GM18507 (cell line): ENCODE data around the gene PNPLA2.

Experiments
- DNase-seq: peaks from one replicate; pipeline ENCODE4 v3.0.0; 2011; ENCODE audit warnings: low read depth; ENCODE audit not compliant: insufficient read length; ENCODE audit errors: extremely low spot score
- FAIRE-seq: peaks from 2 replicates; lab custom pipeline; 2011; peaks lifted over from hg19 to GRCh38; lab: Jason Lieb, UNC

PNPLA2 gene

DNA sequence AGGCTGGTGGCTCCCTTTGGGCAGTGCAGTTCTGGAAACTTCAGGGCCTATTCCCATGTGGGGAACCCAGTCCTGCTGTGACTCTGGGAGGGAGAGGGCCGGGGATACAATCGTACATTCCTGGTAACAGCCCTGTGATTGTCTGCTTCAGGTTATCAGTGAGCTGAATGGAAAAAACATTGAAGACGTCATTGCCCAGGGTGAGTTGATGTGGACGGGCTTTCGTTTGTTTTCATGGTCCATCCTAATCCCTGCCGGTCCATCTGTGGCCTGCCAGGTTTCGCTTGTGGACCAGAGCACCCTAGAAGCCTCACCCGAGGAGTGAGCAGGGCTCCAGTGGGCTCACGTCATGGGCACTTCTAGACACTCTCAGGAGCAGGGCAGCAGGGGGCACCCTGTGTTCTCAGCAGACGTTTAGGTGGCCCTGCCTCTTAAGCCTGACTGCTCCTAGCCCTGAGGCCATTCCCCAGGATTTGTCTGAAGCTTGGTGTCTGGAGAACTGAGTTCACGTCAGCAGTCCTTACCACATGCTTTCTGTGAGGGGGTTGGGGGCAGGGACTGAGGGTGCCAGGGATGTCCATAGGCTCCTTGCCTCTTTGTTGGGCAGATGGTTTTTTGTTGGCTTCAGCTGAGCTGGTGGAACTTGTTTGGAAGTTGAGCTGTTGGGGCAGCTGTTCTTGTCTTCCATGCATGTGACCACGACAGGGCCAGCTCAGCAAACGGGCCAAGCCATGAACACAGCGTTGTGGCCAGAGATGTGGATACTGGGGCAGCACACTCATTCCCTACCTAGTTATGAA lies 7.1 kb upstream of the PNPLA2 start:
- DNase-seq (no peak), FAIRE-seq (no peak)

DNA sequence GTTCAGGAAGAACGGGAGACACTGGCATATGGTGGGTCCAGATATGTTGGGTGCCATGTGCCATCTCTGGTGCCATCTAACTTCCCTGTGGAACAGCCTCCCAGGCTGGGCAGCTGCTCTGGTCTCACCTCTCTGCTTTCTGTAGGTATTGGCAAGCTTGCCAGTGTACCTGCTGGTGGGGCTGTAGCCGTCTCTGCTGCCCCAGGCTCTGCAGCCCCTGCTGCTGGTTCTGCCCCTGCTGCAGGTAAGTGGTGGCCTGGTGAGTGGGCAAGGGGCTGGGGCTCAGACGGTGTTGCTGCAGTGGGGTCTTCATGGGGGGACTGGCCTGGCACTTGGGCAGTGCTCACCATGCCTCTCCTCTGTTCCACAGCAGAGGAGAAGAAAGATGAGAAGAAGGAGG lies 6.3 kb upstream of the PNPLA2 start:
- FAIRE-seq: no peak
- no peak for DNase-seq

DNA sequence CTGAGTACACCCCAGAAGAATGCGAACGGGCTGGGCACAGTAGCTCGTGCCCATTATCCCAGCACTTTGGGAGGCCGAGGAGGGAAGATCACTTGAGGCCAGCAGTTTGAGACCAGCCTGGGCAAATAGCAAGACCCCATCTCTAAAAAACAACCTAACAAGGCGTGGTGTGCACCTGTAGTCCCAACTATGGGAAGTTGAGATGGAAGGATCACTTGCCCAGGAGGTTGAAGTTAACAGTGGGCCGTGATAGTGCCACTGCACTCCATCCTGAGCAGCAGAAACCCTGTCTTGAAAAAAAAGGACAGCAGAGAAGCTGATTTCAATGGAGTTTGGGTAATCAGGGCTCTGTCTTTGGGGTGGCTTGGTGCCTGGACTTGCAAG lies 5.7 kb upstream of the PNPLA2 start:
- FAIRE-seq (no peak), DNase-seq (no peak)

DNA sequence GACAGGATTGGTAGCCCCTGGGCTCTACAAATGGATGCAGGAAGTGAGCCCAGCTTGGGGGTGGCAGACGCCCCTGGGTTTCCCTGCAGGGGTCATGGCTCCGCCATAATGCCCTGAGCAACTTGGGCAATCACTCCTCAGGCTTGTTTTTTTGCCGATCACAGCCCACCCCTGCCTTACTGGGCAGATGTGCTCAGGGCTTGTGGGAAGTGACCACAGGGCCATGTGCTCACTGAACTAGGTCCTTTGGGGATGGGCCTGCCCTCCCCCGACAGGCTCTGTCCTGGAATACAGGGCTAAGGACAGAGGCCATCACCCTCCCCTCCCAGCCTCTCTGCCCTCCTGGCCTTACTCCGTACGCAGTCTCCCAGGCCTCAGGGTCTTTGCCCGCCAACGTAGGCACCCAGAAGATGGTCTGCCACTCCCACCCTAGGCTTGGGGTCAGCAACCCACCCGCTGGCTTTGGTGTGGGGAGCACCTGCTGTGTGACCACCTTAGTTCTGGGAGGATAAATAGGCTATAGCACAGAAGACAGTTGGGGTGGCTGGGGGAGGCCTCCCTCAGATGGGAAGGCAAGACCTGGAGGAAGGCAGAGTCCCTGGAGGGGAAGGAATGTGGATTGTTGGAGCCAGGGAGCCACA lies 5.1 kb upstream of the PNPLA2 start:
- no peak for DNase-seq
- no peak for FAIRE-seq

DNA sequence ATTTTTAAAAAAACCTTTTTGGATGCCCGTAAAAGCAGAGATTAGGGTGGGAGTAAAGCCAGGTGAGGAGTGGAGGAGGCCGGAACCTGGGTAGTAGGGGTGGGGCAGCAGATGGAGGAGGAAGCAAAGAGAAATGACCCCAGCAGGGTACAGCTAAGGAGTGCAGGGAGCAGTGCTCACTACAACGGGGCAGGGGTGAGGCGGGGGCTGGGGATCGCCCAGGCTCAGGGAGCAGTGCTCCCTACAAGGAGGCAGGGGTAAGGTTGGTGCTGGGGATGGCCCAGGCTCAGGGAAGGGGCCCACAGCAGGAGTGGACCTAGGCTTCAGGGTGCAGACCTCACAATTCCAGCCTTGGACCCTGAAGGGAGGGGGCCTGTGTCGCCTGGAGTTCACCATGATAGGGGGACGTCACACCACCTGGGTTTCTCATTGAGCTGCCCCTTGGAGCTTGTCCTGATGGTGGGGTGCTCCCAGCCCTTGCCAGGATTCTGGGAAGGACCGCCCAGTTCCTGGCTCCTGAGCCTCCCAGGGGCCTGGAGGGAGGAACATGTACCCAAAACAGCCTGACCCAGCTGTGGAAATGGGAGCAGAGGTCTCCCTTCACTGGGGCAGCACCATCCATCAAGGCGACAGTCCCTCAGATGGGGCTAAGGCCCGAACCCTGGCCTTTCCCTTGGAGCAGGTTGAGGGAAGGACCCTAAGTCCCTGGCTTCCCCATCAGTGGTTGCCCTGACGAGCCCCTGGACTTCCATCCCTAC lies 2.9 kb upstream of the PNPLA2 start:
- DNase-seq (no peak), FAIRE-seq (no peak)

DNA sequence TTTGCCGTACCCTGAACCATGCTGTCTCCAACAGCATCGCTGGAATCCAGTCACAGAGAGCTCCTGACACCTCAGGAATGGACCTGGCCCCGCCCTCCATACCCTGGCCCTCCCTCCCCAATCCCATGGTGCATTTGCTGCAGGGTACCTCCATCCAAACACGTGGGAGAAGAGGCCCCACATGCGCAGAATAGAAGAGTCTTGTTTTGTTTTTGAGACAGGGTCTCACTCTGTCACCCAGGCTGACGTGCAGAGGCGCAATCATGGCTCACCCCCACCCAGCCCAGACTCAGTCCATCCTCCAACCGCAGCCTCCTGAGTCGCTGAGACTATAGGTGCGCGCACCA lies 2.3 kb upstream of the PNPLA2 start:
- FAIRE-seq (no peak), DNase-seq (no peak)

DNA sequence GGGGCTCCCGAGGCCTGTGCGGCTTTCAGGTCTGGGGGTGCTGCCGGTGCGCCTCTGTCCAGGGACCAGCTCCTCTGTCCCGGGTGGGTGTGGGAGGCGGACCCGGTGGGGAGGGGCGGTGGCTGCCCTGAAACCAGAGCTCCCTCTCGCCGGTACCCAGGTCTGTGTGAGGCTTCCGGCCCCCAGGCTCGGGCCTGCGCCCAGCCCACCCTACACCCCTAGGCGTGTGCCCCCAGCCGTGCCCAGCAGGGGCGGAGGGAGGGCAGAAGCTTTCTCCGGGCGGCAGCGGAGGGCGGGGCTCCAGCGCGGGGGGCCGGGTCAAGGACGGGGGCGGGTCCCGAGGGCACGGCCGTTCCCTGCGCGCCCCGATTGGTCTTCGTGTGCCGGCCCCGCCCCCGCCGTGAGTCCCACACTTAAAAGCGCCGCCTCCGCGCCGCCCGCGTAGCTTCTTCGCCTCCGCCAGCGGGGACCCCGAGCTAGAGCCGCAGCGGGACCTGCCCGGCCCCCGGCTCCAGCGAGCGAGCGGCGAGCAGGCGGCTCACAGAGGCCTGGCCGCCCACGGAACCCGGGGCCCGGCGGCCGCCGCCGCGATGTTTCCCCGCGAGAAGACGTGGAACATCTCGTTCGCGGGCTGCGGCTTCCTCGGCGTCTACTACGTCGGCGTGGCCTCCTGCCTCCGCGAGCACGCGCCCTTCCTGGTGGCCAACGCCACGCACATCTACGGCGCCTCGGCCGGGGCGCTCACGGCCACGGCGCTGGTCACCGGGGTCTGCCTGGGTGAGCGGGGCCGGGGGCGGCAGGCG lies 616 bp downstream of the PNPLA2 start:
- no peak for DNase-seq
- FAIRE-seq: peak; percentile 80

DNA sequence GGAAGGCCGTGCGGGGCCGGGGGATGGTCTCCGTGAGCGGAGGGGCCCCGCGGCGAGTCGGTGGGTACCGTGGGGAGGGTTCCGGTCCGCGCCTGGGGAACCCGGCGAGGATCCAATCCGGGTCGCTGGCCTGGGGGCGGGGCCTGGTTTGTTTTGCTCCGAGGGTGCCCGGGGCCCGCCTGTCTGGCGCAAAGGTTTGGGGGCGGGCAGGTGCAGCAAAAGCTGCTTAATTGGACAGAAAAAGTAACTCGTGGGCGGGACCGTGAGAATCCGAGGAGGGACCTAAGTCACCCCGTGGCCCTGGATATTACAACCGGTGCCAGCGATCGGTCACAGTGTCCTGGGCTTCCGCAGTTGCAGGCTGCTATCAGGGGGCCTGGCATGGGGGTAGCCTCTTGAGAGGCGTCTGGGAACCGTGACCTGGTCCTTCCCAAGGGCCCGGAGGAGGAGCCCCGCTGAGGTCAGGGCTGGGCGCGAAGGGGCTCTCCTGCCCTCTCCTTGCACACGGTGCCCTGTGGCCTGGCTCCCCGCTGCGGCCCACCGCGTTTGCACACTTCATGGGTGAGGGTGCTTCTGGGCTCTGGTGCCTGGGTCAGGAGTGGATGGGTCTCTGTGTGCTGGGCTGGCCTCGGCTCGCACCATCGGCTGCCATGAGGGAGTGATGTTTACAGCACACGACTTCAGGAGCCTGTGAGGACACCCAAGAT lies 1.4 kb downstream of the PNPLA2 start:
- no peak for DNase-seq
- FAIRE-seq: peak; percentile 82

DNA sequence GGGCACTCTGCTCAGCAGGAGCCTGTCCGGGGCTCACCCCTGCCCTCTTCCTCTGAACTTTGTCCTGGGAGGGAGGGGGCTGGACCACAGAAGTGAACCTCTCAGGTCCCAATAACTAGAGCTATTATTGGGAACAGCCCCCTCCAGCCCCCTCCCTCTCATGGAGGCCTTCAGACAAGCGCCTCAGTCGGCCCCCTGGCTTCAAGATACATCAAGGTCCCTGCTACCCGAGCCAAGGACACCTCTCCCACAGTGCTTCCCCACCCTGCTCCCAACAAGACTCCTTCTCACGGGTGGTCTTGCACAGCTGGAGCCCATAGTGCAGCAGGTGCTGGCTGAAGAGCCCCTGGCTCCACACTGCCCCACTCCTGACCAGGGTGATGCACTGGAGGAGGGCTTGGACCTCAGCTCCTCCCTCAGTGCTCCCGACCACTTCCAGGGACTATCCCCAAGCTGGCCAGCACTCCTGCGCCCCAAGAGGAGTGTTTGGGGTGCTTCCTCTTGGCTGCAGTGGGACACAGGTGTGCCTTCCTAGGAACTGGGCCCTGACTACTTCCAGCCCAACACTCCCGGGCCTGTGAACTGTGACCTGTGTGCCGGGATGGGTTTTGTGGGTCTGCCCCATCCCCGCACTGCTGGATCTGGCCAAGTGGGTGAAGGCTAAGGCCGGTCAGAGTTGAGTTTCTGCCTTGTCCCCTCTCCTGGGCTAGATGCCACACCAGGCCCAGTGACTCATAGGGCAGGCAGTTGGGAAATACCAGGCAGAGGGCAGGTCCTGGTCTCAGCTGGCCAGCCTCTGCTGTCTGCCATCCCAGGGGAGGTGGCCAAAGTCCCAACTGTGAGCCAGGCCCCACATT lies 2.2 kb downstream of the PNPLA2 start:
- FAIRE-seq: no peak
- no peak for DNase-seq

DNA sequence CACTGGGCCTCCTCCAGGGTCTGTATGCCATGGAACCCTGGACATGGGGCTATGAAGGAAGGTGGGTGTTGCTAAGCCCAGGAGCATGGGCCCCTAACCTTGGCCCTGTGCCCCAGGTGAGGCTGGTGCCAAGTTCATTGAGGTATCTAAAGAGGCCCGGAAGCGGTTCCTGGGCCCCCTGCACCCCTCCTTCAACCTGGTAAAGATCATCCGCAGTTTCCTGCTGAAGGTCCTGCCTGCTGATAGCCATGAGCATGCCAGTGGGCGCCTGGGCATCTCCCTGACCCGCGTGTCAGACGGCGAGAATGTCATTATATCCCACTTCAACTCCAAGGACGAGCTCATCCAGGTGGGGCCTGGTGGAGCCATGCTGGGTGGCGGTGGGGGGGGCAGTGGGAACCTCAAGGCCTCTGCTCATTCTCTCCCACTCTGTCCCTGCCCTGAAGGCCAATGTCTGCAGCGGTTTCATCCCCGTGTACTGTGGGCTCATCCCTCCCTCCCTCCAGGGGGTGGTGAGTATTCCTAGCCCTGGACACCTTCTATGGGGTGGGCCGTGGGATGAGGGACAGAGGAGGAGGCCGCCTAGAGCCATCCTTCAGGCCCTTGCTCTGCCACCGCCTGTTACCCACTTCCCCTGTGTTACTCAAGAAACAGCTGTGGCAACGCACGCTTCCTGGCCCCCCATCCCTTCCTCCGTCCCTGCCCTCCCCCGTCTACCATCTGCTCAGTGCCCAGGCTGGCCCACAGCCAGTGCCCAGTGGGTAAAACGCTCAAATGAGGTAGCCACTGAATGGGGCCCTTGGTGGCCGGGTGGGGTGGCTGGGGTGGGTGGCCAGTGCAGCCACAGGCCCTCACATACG lies 3.0 kb downstream of the PNPLA2 start:
- FAIRE-seq (no peak), DNase-seq (no peak)

DNA sequence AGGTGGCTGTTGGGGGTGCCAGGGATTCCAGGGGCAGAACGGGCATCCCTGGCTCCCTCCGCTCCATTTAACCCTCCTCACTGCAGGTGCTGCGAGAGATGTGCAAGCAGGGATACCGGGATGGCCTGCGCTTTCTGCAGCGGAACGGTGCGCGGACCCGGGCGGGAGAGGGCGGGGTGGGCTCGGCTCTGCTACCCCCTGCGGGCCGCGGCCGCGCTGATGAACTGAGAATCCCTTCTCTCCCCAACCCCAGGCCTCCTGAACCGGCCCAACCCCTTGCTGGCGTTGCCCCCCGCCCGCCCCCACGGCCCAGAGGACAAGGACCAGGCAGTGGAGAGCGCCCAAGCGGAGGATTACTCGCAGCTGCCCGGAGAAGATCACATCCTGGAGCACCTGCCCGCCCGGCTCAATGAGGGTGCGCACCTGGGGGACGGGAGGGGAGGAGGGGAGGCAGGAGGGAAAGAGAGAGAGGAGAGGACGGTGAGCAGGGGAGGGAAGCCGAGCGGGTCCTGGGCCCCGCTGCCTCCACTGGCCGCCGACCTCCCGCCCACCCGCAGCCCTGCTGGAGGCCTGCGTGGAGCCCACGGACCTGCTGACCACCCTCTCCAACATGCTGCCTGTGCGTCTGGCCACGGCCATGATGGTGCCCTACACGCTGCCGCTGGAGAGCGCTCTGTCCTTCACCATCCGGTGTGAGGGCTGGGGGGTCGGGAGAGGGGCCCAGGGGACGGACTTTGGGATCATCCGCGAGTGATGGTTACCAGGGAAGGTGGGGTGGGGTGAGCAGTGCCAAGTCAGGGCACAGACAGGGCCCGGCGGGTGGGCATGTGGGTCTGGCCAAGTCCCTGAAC lies 5.0 kb downstream of the PNPLA2 start:
- FAIRE-seq: no peak
- no peak for DNase-seq

DNA sequence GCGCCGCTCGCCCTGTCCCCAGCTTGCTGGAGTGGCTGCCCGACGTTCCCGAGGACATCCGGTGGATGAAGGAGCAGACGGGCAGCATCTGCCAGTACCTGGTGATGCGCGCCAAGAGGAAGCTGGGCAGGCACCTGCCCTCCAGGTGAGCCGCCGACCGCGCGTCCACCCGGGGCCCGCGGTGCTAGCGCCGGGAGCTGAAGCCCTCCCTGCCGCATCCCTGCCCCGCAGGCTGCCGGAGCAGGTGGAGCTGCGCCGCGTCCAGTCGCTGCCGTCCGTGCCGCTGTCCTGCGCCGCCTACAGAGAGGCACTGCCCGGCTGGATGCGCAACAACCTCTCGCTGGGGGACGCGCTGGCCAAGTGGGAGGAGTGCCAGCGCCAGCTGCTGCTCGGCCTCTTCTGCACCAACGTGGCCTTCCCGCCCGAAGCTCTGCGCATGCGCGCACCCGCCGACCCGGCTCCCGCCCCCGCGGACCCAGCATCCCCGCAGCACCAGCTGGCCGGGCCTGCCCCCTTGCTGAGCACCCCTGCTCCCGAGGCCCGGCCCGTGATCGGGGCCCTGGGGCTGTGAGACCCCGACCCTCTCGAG lies 5.7 kb downstream of the PNPLA2 start:
- no peak for DNase-seq
- no peak for FAIRE-seq

DNA sequence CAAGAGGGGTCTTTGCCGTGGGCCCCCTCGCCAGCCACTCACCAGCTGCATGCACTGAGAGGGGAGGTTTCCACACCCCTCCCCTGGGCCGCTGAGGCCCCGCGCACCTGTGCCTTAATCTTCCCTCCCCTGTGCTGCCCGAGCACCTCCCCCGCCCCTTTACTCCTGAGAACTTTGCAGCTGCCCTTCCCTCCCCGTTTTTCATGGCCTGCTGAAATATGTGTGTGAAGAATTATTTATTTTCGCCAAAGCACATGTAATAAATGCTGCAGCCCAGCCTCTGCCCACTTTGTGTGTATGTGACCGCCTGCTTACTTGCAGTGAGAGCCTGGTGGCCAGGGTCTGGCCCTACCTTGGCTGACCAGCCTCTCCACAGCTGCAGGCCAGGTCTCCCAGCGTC lies 6.2 kb downstream of the PNPLA2 start:
- no peak for FAIRE-seq

DNA sequence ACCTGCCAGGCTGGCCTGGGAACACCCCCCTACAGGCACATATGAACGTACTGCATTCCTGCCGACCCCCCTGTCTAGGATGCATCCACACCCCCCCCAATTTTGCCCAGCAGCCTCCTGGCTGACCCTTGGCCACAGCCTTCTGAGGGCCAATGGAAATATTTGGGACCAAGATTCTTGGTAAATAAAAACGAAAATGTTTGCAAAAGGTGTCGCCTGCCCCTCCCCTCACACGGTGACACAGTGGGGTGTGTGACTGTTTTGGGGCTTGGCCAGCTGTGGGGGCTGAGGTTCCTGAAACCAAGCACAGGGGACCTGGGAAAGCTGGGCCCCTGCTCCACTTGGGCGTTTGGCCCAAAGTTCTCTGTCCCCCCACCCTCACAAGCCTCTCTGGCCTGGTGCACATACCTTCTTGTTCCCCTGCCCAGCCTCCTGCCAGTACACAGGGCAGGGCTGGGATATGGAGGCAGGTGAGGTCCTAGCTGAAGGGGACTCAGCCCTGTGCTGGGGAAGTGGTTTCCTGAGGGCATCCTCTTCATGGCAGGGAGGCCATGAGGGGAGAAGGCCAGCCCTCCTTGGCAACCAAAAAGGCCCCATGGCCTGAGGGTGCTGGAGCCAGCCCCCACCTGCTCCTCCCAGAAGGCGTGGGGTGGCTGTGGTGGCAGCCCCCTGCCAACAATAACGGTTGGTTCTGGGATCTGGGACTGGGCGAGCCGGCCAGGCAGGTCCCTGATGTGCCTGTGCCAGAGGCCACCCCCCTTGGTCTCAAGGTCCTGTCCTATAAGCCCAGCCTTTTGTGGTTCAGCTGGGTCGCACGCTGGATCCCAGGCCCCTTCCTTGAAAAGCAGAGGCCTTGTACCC lies 6.9 kb downstream of the PNPLA2 start:
- no peak for DNase-seq
- FAIRE-seq: no peak

More for the DNA sequence above, 6.2 kb downstream of the PNPLA2 start:
- DNase-seq: no peak

DNA sequence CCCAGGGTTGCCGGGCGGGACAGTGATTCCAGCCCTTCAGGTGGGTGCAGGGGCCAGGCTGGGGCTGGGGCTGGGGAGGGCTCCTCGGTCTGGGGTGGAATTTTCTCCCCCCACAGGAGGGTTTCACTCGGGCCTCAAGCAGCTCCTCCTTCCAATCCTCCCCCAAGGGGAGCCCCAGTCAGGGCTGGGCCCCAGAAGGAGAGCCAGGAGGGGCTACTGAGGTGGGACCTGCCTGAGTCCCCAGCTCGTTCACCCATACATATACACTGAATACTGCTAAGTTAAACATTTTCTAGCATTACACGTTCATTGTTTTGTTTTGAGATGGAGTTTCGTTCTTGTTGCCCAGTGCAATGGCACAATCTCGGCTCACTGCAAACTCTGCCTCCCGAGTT lies 7.5 kb downstream of the PNPLA2 start:
- peak; percentile 72 for FAIRE-seq

DNA sequence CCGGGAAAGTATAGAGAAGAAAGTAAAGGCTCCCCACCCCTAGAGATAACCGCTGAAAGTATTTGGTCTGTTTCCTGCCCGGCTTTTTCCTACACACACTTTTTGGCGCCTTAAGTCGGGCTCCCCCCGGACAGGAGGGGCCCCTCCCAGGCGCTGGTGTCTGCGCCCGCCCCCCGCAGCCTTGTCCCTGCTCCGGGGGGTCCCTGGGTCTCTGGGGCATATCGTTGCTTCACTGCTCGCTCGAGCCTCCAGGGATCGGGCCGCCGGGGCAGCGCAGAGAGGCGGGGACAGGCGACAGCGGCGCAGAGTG lies 8.1 kb downstream of the PNPLA2 start:
- FAIRE-seq: no peak

More for the DNA sequence above, 7.5 kb downstream of the PNPLA2 start:
- DNase-seq: no peak

More for the DNA sequence above, 8.1 kb downstream of the PNPLA2 start:
- DNase-seq: no peak
